ENCODE results near the gene MRPS16.

GRCh38 chr10:73207883-73208282 lies 44.6 kb downstream of the MRPS16 start:
- no peak for TF ChIP-seq CTCF (IDR thresholded peaks at IDR 0.05; ENCODE audit: poor library complexity)
- no peak for TF ChIP-seq EZH2phosphoT487 (IDR thresholded peaks at IDR 0.05; ENCODE audit: low read depth, severe bottlenecking, unreplicated experiment)

Data from hepatocyte (in vitro differentiated cells).